KMS-11 (cell line): ENCODE results near the gene MPPE1.

Experiments
- H2AFZ ChIP-seq: fragments of 200-600 bp; sonication (generic); 2 replicates; pipeline ENCODE4 v1.6.1; 2016; ENCODE audit warnings: antibody characterized with exemption, mixed run types, low read depth
- H3K27ac ChIP-seq: fragments of 200-600 bp; sonication (generic); 2 replicates; pipeline ENCODE4 v1.6.1; 2016; ENCODE audit warnings: mild to moderate bottlenecking, mixed run types
- H3K27me3 ChIP-seq: fragments of 200-600 bp; sonication (generic); 2 replicates; pipeline ENCODE4 v1.6.1; 2017; ENCODE audit warnings: mild to moderate bottlenecking, low read depth, mixed run types, moderate library complexity; ENCODE audit not compliant: insufficient read depth
- H3K36me3 ChIP-seq: fragments of 200-600 bp; sonication (generic); 2 replicates; pipeline ENCODE4 v1.6.1; 2017; ENCODE audit warnings: mild to moderate bottlenecking, mixed run types; ENCODE audit not compliant: insufficient read depth
- H3K4me1 ChIP-seq: fragments of 200-600 bp; sonication (generic); 2 replicates; pipeline ENCODE4 v1.6.1; 2016; ENCODE audit warnings: mild to moderate bottlenecking, low read depth, mixed run types; ENCODE audit not compliant: poor library complexity, severe bottlenecking
- H3K4me2 ChIP-seq: fragments of 200-600 bp; sonication (generic); 2 replicates; pipeline ENCODE4 v1.7.0; 2016; ENCODE audit warnings: mild to moderate bottlenecking, mixed run types
- H3K4me3 ChIP-seq: fragments of 200-600 bp; sonication (generic); IDR thresholded peaks from 2 replicates; pipeline ENCODE4 v1.6.1; 2017; ENCODE audit warnings: low read depth, low read length, mixed read lengths; ENCODE audit not compliant: insufficient read depth
- H3K79me2 ChIP-seq: fragments of 200-600 bp; sonication (generic); 2 replicates; pipeline ENCODE4 v1.6.1; 2016; ENCODE audit warnings: low read depth, mixed run types; ENCODE audit not compliant: insufficient read depth
- H3K9ac ChIP-seq: fragments of 200-600 bp; sonication (generic); 2 replicates; pipeline ENCODE4 v1.6.1; 2016; ENCODE audit warnings: mild to moderate bottlenecking, mixed run types
- H4K20me1 ChIP-seq: fragments of 200-600 bp; sonication (generic); 2 replicates; pipeline ENCODE4 v1.6.1; 2016; ENCODE audit warnings: mild to moderate bottlenecking, mixed run types; ENCODE audit not compliant: insufficient read depth
- CTCF ChIP-seq: fragments of 200-600 bp; sonication (generic); conservative IDR thresholded peaks from 2 replicates; pipeline ENCODE4 v1.6.1; 2017; ENCODE audit warnings: low read depth, mild to moderate bottlenecking, antibody characterized with exemption, low read length, moderate library complexity, mixed read lengths

MPPE1 gene

GRCh38 chr18:11944252-11944651 is 36.1 kb upstream of the MPPE1 start:
- no peak overlapping the region for H2AFZ ChIP-seq
- H3K27ac ChIP-seq = no peak overlapping the region
- H3K4me3 ChIP-seq = no peak overlapping the region
- H3K9ac ChIP-seq = no peak overlapping the region
- no peaks in the 10 kb centered on the region for H3K36me3 ChIP-seq
- no peaks in the 10 kb centered on the region for H3K79me2 ChIP-seq
- no peak for TF ChIP-seq CTCF
- no peaks in the 10 kb centered on the region for H4K20me1 ChIP-seq
- H3K4me1 ChIP-seq = no peaks in the 10 kb centered on the region
- H3K27me3 ChIP-seq = no peaks in the 10 kb centered on the region
- H3K4me2 ChIP-seq = no peak overlapping the region

- H3K27ac ChIP-seq = no peak overlapping the region
- TF ChIP-seq CTCF = no peak
These were observed 35.4 kb upstream of the MPPE1 start for GRCh38 chr18:11943551-11943950.

GRCh38 chr18:11940956-11941355 is 32.8 kb upstream of the MPPE1 start:
- Histone ChIP-seq H4K20me1 (no peaks in the 10 kb centered on the region), H3K27me3 (no peaks in the 10 kb centered on the region), H3K27ac (no peak overlapping the region), H3K4me3 (no peak overlapping the region), H3K9ac (no peak overlapping the region), H3K79me2 (no peaks in the 10 kb centered on the region), H2AFZ (no peak overlapping the region), H3K4me2 (no peak overlapping the region), H3K4me1 (no peaks in the 10 kb centered on the region), H3K36me3 (no peaks in the 10 kb centered on the region)
- no peak for TF ChIP-seq CTCF

More at GRCh38 chr18:11943551-11943950, 35.4 kb upstream of the MPPE1 start:
- no peaks in the 10 kb centered on the region for H4K20me1 ChIP-seq
- H3K36me3 ChIP-seq = no peaks in the 10 kb centered on the region
- H3K4me2 ChIP-seq = no peak overlapping the region
- H3K79me2 ChIP-seq = no peaks in the 10 kb centered on the region
- no peaks in the 10 kb centered on the region for H3K4me1 ChIP-seq
- H3K4me3 ChIP-seq = no peak overlapping the region
- H3K27me3 ChIP-seq = no peaks in the 10 kb centered on the region
- no peak overlapping the region for H2AFZ ChIP-seq
- H3K9ac ChIP-seq = no peak overlapping the region

DNA sequence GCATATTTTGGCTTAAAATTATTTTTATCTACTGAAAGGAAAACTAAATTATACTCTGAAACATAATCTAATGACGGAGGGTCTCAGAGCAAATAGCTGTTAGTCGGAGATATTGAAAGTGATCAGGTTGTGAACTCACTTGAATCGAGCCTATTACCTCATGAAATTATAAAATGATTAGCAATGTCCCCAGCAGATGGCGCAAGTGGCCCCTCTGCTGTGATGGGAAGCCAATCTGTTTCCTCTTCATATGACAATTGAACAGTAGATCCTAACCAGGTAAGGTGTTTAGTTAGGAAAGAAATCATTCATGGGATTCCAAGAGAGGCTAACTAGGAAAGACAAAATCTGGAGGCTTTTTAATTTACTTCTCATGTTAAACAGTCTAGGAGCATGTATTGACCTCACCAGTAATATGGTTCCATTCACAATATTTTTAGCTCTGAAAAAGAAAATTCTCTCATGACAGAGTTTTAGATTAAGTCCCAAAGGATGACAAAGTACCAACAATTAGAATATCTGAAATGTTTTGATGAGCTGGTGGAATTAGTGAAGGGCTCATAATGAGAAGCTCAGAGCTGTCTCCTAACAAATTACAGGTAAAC is 29.9 kb upstream of the MPPE1 start:
- Histone ChIP-seq H3K4me1 (no peaks in the 10 kb centered on the region), H3K4me2 (no peak overlapping the region), H3K36me3 (no peaks in the 10 kb centered on the region), H3K79me2 (no peaks in the 10 kb centered on the region), H3K27me3 (no peaks in the 10 kb centered on the region), H3K27ac (no peak overlapping the region), H3K4me3 (no peak overlapping the region), H4K20me1 (no peaks in the 10 kb centered on the region), H2AFZ (no peak overlapping the region), H3K9ac (no peak overlapping the region)
- peak; percentile 87 for TF ChIP-seq CTCF
